ENCODE results near the gene SLC37A1. TPM values are rescaled to one million over a fixed set of nuclear protein-coding genes. Genes with fewer than 3 reads are reported as not detected.

The SLC37A1 gene
- total RNA-seq, 1 experiment from 2014 or later: 5.0 TPM

GRCh38 chr21:42527127-42527488 lies 13.5 kb downstream of the SLC37A1 start:
- Histone ChIP-seq H3K27me3 (no peaks in the 10 kb centered on the region), H3K4me3 (no peak overlapping the region), H3K9me3 (no peaks in the 10 kb centered on the region), H3K36me3 (no peaks in the 10 kb centered on the region)
- DNase-seq: no peak

DNA sequence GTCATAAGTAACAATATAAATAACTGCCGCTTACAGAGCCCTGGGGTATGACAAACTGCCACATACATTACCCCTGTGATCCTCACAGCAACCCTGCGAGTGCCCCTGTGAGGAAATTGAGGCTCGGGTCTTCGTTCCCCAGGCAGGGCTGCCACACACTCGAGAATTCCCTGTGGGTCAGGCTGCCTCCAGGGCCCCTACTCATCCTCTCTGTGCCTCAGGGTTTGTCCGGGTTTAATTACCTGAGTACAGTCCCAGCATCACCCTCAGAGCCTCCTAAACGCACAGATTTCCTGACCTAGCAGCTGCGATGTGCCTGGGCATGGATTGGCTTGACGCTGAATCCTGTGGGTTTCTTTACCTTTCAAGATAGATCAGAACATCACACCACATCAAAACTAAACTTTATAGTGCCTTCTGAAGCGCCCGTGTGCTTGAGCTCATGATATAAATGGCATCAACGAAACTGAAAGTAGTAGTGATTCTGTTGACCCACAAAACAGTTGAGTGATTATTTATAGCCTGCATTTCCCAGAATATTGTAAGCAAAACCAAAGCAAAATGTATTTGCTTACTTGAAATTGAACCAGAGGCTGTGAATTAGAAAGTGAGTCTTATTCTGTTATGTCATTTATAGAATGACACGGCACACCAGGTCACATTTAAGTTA lies 14.0 kb downstream of the SLC37A1 start:
- H3K36me3 ChIP-seq: no peaks in the 10 kb centered on the region
- no peak overlapping the region for H3K4me3 ChIP-seq
- no peak for DNase-seq
- H3K27me3 ChIP-seq: no peaks in the 10 kb centered on the region
- H3K9me3 ChIP-seq: no peaks in the 10 kb centered on the region

GRCh38 chr21:42530167-42530518 lies 16.5 kb downstream of the SLC37A1 start:
- no peaks in the 10 kb centered on the region for H3K27me3 ChIP-seq
- H3K4me3 ChIP-seq: no peak overlapping the region
- no peaks in the 10 kb centered on the region for H3K9me3 ChIP-seq
- DNase-seq: no peak
- H3K36me3 ChIP-seq: no peaks in the 10 kb centered on the region

DNA sequence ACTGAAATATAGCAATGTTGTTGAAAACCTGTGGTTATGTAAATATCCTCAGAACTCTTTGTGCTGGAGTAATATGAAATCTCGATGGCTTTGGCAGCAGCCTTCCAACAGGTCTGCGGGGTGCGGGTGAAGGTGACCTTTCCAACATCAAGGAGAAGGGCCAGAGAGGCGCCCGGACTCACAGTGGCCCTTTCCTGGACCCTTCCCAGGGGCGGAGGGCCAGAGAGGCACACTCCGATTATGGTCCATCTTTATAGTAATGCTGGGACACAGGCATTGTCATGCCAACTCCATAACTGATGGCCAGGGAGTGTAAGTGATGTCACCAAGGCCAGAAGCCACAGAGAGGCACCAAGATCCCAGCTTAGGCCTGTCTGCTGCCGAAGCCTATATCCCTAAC lies 18.1 kb downstream of the SLC37A1 start:
- H3K9me3 ChIP-seq: no peaks in the 10 kb centered on the region
- no peak for DNase-seq
- no peak overlapping the region for H3K4me3 ChIP-seq
- no peaks in the 10 kb centered on the region for H3K27me3 ChIP-seq
- H3K36me3 ChIP-seq: no peaks in the 10 kb centered on the region

GRCh38 chr21:42532466-42533181 lies 19.0 kb downstream of the SLC37A1 start:
- H3K36me3 ChIP-seq: no peaks in the 10 kb centered on the region
- H3K9me3 ChIP-seq: no peaks in the 10 kb centered on the region
- H3K27me3 ChIP-seq: no peaks in the 10 kb centered on the region
- no peak for DNase-seq
- no peak overlapping the region for H3K4me3 ChIP-seq

- no peaks in the 10 kb centered on the region for H3K36me3 ChIP-seq
- no peak for DNase-seq
- H3K27me3 ChIP-seq: no peaks in the 10 kb centered on the region
- no peaks in the 10 kb centered on the region for H3K9me3 ChIP-seq
- no peak overlapping the region for H3K4me3 ChIP-seq
These were observed 19.8 kb downstream of the SLC37A1 start for GRCh38 chr21:42533306-42533962.

GRCh38 chr21:42533963-42534355 lies 20.3 kb downstream of the SLC37A1 start:
- Histone ChIP-seq H3K4me3 (no peak overlapping the region), H3K27me3 (no peaks in the 10 kb centered on the region), H3K9me3 (no peaks in the 10 kb centered on the region), H3K36me3 (no peaks in the 10 kb centered on the region)
- no peak for DNase-seq

- no peaks in the 10 kb centered on the region for H3K36me3 ChIP-seq
- no peaks in the 10 kb centered on the region for H3K27me3 ChIP-seq
- DNase-seq: no peak
- no peaks in the 10 kb centered on the region for H3K9me3 ChIP-seq
- H3K4me3 ChIP-seq: no peak overlapping the region
These were observed 21.0 kb downstream of the SLC37A1 start for GRCh38 chr21:42534421-42535378.

GRCh38 chr21:42535602-42536171 lies 22.0 kb downstream of the SLC37A1 start:
- Histone ChIP-seq H3K9me3 (no peaks in the 10 kb centered on the region), H3K4me3 (no peak overlapping the region), H3K27me3 (no peaks in the 10 kb centered on the region), H3K36me3 (no peaks in the 10 kb centered on the region)
- DNase-seq: no peak

DNA sequence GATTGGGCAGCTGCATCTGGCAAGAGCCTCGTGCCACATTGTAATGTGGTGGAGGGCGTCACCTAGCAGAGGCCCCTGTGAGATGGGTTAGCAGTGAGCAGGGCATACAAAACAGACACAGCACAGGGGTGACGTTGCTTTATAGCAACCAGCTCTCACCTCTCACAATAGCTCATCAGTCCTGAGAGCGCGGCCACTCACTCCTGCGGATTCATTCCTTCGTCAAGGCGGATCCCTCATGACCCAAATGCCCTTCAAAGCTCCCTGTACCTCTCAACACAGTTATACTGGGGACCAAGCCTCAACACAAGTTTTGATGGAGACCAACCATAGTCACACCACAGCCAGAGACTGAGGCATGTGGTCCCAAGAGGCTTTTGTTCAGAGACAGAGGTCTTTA lies 22.9 kb downstream of the SLC37A1 start:
- no peaks in the 10 kb centered on the region for H3K27me3 ChIP-seq
- no peak overlapping the region for H3K4me3 ChIP-seq
- no peaks in the 10 kb centered on the region for H3K9me3 ChIP-seq
- no peaks in the 10 kb centered on the region for H3K36me3 ChIP-seq
- no peak for DNase-seq

DNA sequence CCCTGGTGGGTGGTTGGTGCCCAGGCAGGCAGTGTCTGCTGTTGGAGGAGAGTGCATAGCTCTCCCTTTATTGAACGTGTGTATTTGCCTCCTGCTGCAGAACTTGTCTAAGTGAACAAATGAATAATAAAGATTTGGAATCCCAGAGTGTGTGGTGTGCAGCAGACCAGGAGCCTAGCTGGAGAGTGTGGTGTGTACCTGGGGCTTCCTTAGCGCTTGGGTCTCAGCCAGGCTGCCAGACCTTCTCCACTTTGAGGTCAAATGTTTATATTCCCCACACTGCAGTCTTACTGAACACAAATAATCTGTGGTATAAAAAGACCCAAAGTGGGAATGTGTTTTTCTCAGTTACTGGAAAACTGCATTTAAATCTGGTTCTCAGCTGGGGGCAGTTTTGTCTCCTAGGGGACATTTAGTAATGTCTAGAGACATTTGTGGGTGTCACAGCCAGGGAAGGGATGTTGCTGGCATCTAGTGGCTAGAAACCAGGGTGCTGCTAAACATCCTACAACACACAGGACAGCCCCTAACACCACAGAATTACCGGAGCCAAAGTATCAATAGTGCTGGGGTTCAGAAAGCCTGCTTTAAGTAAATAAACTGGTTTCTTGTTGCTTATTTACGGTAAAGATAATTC lies 23.6 kb downstream of the SLC37A1 start:
- Histone ChIP-seq H3K36me3 (no peaks in the 10 kb centered on the region), H3K27me3 (no peaks in the 10 kb centered on the region), H3K4me3 (no peak overlapping the region), H3K9me3 (no peaks in the 10 kb centered on the region)
- no peak for DNase-seq

GRCh38 chr21:42538479-42539275 lies 25.0 kb downstream of the SLC37A1 start:
- Histone ChIP-seq H3K36me3 (no peaks in the 10 kb centered on the region), H3K9me3 (no peaks in the 10 kb centered on the region), H3K27me3 (no peaks in the 10 kb centered on the region), H3K4me3 (no peak overlapping the region)
- DNase-seq: no peak

DNA sequence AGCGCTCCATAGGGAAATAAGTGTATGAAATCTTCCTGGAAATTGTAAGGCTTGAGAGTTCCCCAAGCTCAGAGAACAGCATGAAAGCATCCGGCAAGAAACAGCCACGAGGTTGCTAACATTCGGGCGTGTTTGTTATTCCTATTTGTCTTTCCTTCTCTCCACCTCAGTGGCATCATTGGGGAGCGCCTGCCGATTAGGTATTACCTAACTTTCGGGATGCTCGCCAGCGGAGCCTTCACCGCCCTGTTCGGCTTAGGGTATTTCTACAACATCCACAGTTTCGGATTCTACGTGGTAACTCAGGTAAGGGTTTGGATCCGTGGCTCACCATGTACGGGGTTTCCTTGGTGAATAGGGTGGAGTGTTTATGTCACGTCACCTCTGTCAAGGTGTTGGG lies 25.7 kb downstream of the SLC37A1 start:
- no peak for DNase-seq
- H3K27me3 ChIP-seq: no peaks in the 10 kb centered on the region

DNA sequence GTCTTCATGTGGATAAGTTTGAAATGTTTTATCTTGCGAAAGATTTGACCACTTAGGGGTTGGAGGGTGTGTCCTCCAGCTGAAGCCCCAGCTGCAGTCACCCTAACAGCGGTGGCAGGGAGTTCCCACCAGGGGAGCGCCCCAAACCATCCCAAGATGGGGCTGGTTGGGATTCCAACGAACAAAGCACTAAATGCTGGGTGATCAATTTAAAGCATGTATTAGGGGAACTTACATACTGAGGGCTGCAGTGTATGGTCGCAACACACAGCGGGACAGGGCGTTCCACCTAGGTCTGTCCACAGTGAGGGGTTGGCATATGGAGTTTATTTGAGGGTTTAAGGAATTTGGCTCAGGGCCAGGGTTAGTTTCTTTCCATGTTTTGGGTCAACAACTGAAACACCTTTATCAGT lies 26.3 kb downstream of the SLC37A1 start:
- no peak overlapping the region for H3K4me3 ChIP-seq
- no peaks in the 10 kb centered on the region for H3K9me3 ChIP-seq
- no peaks in the 10 kb centered on the region for H3K27me3 ChIP-seq
- no peaks in the 10 kb centered on the region for H3K36me3 ChIP-seq
- no peak for DNase-seq

More for the DNA sequence above, 25.7 kb downstream of the SLC37A1 start:
- Histone ChIP-seq H3K4me3 (no peak overlapping the region), H3K9me3 (no peaks in the 10 kb centered on the region), H3K36me3 (no peaks in the 10 kb centered on the region)

GRCh38 chr21:42540396-42540795 lies 26.7 kb downstream of the SLC37A1 start:
- no peaks in the 10 kb centered on the region for H3K9me3 ChIP-seq
- no peak for DNase-seq
- no peaks in the 10 kb centered on the region for H3K27me3 ChIP-seq
- H3K4me3 ChIP-seq: no peak overlapping the region
- H3K36me3 ChIP-seq: no peaks in the 10 kb centered on the region
